Activated CD4-positive, alpha-beta T cell treated with anti-CD3 and anti-CD28 coated beads, Interleukin-2, Interleukin-6, amounts not matched to agents 100 ng/mL and 50 ng/mL, durations not matched to agents 16 hours and 8 hours (primary cell): ENCODE results near the gene HBG1.
"Not testable (repeated sequence)": the region's sequence is repeated elsewhere in the genome, so short reads cannot be mapped to it uniquely, and the experiment has no call there.

Source experiments
- DNase-seq: peaks from one replicate; pipeline ENCODE4 v3.0.0-alpha.2; 2020

The HBG1 gene

DNA sequence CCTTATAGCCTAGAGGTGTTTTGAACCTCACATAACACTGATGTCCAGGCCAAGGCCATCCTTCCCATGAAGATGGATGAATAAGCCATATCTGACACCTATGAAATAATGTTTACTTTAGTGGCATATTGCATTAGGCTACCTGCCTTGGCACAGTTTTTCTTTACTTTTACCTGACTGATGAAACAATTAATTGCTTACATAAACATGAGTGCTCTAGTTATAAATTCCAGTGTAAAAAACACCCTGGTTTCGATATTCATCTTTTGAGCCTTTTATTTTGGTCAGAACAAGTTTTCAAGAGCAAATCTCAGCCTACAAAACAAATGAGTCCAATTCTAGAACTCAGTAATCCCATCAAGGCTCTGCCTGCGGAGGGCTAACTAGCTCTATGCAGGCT lies 27.0 kb upstream of the HBG1 start:
- no peak for DNase-seq

DNA sequence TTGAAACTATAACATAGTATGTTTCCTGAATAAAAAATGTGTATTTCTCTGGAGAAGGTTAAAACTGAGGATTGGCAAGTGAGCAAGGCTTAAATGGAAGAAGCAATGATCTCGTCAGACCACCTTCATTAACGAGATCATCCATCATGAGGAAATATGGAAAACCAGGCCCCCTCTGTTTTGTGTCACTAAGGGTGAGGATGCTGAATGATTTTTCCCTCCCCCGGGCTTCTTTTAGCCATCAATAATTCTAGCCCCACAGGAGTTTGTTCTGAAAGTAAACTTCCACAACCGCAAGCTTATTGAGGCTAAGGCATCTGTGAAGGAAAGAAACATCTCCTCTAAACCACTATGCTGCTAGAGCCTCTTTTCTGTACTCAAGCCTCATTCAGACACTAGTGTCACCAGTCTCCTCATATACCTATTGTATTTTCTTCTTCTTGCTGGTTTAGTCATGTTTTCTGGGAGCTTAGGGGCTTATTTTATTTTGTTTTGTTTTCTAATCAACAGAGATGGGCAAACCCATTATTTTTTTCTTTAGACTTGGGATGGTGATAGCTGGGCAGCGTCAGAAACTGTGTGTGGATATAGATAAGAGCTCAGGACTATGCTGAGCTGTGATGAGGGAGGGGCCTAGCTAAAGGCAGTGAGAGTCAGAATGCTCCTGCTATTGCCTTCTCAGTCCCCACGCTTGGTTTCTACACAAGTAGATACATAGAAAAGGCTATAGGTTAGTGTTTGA lies 25.9 kb upstream of the HBG1 start:
- no peak for DNase-seq

DNA sequence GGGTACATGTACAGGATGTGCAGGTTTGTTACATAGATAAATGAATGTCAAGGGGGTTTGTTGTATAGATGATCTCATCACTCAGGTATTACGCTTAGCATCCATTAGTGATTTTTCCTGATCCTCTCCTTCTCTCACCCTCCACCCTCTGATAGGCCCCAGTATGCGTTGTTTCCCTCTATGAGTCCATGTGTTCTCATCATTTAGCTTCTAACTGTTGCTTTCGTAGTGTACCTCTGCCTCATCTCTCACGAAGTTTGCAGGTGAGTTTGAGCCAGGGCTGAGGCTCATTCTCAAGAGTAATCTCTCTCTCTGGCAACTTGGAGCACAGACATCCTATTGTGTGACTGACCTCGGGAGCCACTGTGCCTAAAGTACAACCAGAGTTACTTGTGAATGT lies 24.7 kb upstream of the HBG1 start:
- no peak for DNase-seq

DNA sequence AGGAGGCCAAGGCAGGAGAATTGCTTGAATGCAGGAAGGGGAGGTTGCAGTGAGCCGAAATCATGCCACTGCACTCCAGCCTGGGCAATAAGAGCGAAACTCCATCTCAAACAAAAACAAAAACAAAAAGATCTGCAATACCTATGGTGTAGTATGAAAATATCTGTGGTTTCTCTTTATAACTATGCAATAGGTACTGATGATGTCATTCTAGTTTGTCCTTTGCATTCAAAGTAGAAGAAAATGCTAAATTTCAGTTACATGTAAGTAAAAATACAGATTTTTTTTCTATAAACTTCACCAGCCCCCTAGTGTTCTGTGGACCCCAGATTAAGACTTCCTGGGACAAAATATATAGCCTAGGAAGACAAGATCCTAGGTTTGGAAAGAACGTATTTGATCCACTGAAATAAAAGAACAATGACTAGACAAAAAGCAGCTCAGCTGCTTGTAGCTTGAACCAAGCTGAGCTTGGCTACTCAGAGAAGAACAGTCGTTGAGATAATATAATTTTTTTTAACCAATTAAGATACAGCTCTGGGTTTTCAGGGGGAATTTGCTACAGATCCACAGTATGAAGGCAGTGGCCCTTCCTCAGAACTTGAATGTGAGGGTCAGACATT lies 22.8 kb upstream of the HBG1 start:
- DNase-seq = no peak

DNA sequence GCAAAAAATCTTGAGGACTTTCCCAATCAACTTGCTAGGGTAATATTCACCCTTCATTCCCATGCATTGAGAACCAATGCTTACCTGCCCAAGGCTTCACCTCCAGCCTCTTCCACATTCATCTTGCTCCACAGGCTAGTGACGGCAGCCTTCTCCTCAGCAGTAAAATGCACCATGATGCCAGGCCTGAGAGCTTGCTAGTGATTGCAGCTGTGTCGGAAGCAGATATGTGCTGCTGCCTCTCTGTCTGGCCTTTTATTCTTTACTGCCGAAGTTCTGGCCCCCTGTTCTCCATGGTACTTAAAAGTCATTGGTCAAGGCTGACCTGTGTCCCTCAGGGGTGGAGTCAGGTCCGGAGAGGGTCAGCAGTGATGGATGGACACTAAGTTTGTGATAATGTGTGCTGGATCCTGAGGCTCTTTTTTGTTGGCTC lies 20.1 kb upstream of the HBG1 start, which contains the start of gene HBE1:
Gene HBE1 (minus strand): TSS at position 231 of the 433 bp plus-strand sequence. CDS start 55 bp downstream, at position 176.
- no peak for DNase-seq

DNA sequence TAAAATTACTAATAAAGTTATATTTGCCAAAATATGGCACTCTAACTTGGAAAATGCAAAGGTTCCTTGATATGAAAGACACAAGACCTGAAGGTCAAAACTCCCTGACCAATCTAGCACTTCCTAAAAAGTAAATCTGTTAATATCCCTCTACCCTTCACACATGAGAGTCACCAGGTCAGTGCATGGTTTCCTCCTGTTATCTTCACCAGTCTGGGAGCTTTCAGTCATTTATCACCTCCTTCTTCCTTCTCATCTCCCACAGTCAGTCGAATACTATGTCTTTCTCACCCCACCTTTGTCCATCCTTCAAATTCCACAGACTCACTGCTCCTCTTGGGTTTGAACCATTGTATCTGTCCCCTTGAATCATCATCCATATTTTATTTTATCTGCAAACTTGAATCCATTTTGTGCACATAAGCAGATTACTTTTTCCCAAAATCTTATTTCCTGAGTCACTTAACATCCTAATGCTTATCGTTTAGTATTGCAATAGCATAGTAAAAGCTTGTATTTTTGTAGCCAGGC lies 17.4 kb upstream of the HBG1 start:
- DNase-seq = no peak

DNA sequence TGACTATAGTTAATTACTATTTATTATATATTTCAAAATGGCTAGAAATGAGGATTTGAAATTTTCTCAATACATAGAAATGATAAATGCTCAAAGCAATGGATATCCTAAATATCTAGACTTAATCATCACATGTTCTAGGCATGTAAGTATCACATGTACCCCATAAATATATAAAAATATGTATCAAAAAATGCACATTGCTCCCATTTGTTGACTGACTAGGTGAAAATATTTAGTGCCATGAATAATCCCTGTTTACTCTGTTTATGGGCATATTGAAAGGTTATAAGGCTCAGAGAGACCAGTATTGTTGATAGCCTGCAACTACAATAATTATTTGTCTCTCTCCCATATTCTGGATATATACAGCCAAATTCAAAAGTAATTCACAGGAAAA lies 17.0 kb upstream of the HBG1 start:
- DNase-seq = no peak

DNA sequence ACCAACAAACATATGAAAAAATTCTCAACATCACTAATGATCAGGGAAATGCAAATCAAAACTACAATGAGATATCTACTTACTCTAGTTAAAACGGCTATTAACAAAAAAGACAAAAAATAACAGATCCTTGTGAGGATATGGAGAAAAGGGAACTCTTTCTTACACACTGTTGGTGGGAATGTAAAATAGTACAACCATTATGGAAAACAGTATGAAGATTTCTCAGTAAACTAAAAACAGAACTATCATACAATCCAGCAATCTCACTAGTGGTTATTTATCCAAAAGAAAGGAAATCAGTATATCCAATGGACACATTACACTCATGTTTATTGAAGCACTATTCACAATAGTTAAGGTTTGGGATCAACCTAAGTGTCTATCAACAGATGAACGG lies 16.2 kb upstream of the HBG1 start:
- DNase-seq = no peak

DNA sequence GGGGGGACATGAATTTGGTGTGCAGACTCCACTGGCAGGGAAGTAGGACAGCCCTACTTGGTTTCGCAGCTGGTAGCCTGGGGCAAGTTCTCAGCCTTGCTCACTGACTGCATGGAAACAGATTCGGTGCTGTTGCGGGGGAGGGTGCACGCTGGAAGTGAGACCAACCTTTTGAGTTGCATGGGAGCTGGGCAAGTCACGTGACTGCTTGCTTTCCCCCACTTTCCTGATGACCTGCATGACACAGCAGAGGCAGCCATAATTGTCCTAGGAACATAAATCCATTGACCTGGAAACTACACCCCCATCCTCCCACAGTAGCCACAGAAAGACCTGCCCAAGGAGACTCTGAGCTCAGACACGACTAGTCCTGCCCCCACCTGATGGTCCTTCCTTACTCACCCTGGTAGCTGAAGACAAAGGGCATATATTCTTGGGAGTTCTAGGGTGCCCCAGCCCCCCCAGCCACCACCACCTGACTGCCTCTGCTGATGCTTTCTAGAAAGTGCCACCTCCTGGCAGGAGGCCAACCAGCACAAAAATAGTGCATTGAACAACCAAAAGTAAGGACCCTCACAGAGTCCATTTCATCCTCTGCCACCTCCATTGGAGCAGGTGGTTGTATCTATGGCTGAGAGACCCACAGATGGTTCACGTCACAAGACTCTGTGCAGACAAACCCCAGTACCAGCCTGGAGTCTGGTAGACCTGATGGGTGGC lies 9.0 kb upstream of the HBG1 start:
- no peak for DNase-seq

DNA sequence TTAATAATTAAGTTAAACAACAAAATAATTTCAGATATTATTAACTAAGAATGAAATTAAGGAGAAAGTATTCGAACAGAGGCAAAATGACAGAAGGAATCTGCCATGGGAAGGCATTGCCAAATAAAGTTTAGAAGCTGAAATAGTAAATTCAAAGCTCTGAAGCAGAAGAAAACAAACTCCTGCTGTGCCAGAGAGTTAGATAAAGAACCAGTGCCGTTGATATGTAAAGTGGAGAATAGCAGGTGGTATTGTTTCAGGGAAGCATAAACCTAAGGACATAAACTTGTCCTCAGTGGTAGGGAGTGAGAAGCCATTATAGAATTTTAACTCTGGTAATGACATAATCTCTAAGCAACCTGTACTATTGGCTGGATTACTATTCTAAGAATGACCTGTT lies 7.6 kb upstream of the HBG1 start:
- no peak for DNase-seq

DNA sequence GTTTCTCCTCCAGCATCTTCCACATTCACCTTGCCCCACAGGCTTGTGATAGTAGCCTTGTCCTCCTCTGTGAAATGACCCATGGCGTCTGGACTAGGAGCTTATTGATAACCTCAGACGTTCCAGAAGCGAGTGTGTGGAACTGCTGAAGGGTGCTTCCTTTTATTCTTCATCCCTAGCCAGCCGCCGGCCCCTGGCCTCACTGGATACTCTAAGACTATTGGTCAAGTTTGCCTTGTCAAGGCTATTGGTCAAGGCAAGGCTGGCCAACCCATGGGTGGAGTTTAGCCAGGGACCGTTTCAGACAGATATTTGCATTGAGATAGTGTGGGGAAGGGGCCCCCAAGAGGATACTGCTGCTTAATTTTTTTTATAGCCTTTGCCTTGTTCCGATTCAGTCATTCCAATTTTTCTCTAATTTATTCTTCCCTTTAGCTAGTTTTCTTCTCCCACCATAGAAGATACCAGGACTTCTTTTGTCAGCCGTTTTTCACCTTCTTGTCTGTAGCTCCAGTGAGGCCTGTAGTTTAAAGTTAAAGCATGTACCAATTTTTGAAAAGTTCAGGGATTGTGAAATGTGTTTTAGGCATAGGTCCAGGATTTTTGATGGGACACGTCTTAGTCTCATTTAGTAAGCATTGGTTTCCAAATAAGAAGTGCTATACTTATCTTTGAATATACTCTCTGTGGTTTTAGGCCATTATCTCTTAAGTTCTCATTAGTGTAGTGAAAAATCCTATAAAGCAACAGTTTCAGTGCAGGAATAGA lies 5.2 kb upstream of the HBG1 start, which contains the start of gene HBG2:
Gene HBG2 (minus strand): TSS at position 136 of the 768 bp plus-strand sequence. CDS start 53 bp downstream, at position 83.
- not testable (repeated sequence) for DNase-seq

DNA sequence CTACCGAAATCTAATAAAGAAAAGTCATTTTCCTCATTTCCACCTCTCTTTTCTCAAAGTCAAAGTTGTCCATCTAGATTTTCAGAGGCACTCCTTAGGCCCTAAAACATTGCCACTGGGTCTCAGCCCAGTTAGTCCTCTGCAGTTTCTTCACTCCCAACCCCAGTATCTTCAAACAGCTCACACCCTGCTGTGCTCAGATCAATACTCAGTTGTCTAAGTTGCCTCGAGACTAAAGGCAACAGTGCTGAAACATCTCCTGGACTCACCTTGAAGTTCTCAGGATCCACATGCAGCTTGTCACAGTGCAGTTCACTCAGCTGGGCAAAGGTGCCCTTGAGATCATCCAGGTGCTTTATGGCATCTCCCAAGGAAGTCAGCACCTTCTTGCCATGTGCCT lies 4.4 kb upstream of the HBG1 start:
- DNase-seq = not testable (repeated sequence)

DNA sequence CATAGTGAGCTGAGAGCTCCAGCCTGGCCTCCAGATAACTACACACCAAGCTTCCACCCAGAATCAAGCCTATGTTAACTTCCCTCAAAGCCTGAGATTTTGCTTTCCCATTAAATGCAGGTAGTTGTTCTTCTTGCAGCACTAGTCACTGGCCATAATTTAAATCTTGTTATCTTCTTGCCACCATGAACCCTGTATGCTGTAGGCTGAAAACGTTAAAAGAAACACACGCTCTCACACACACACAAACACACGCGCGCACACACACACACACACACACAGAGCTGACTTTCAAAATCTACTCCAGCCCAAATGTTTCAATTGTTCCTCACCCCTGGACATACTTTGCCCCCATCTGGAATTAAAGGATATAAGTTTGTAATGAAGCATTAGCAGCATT lies 3.8 kb upstream of the HBG1 start:
- DNase-seq = not testable (repeated sequence)

DNA sequence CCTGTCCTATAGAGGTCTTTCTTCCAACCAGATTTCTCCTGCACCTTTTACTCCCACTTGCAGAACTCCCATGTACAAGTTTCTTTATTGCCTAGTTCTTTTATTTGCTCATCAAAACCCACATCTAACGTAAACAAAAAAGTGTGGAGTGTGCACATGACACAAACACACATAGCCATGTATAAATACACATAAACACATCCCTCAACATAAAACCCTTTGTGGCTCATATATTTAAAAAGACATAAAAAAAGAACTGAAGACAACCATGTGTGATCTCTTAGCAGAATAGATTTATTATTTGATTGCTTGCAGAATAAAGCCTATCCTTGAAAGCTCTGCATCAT lies 3.2 kb upstream of the HBG1 start:
- no peak for DNase-seq

DNA sequence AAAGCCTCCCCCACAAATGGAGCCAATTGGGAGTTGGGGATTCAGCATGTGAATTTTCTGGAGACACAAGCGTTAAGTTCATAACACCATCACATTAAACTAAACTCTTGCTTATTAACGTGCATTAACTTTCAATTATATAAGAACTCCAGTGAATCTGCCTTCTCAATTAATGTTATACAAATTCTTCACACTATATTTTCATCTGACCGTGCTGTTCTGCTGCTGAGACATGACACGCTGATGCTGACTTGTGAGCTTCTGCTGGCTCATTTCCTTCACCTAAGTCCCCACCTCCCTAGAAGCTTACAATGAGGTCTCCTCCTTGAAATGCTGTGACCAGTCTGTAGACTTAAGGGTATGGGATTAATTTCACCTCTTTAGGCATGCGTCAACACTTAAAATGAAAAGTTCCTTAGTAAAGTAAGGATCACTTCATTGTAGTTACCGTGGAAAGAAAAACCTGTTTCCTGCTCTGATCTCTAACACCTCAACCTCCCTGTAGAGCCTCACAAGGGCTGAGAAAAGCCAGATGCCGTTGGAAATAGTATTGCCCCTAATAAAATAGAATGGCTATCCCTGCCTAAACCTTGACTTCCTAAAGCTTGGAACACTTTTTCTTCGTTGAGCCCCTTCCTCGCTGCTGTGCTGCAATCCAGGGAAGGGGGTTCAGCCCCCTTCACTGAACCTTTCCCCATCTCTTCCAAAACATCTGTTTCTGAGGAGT lies 2.7 kb upstream of the HBG1 start:
- DNase-seq = no peak

DNA sequence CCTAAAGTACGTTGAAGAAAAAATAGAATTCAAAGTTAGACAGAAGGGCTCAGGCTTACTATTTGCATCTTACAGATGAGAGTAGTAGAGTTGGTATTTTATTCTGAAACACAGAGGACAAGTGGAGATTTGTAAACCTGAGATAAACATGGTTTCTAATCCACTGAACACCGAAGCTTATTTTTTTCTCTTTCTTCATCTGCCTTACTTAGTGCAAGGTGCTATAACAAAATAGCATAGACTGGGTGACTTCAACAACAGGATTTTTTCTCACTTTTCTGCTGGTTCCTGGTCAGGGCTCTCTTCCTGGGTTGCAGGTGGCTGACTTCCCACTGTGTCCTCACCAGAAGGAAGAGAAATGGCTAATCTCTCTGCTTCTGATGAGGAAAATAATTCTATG lies 2.1 kb upstream of the HBG1 start:
- DNase-seq = no peak

DNA sequence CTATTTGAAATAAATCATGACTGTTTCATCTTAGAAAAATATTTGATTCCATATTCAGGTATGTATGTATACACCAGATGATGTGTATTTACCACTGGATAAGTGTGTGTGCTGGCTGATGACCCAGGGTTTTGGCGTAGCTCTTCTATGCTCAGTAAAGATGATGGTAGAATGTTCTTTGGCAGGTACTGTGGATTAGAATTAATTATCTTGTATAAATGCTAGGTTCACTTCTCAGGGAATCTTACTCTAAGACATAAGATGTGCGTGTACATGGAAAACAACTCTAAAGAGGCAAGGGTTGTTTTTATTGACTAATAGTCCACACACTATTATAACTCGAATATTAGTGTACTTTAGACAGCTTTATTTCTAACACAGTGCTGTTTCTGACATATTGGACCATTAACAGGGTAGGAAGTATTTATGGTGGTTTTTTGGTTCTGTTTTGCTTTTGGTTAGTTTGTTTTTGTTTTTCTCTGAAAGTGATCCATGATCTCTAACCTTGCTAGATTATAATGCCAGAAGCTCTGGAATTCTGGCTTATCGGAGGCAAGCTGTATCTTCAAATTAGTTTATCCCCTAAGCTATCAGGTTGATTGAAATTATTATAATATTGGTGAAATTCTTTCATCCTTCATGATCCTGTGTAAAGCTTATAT lies 1.0 kb upstream of the HBG1 start:
- DNase-seq = no peak

DNA sequence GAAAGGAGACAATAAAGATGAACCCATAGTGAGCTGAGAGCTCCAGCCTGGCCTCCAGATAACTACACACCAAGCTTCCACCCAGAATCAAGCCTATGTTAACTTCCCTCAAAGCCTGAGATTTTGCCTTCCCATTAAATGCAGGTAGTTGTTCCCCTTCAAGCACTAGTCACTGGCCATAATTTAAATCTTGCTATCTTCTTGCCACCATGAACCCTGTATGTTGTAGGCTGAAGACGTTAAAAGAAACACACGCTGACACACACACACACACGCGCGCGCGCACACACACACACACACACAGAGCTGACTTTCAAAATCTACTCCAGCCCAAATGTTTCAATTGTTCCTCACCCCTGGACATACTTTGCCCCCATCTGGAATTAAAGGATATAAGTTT lies 1.2 kb downstream of the HBG1 start:
- DNase-seq = not testable (repeated sequence)

DNA sequence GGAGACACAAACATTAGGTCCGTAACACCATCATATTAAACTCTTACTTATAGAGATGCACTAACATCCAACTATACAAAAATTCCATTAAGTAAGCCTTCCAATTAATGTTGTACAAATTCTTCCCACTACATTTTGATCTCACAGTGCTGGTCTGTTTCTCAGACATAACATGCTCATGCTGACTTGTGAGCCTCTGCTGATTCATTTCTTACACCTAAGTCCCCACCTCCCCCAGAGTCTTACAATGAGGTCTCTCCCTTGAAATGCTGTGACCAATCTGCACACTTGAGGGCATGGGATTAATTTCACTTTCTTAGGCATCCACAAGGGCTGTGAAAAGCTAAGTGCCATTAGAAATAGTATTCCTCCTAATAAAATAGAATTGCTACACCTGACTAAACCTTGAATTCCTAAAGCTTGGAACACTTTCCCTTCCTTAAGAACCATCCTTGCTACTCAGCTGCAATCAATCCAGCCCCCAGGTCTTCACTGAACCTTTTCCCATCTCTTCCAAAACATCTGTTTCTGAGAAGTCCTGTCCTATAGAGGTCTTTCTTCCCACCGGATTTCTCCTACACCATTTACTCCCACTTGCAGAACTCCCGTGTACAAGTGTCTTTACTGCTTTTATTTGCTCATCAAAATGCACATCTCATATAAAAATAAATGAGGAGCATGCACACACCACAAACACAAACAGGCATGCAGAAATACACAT lies 2.0 kb downstream of the HBG1 start:
- no peak for DNase-seq

DNA sequence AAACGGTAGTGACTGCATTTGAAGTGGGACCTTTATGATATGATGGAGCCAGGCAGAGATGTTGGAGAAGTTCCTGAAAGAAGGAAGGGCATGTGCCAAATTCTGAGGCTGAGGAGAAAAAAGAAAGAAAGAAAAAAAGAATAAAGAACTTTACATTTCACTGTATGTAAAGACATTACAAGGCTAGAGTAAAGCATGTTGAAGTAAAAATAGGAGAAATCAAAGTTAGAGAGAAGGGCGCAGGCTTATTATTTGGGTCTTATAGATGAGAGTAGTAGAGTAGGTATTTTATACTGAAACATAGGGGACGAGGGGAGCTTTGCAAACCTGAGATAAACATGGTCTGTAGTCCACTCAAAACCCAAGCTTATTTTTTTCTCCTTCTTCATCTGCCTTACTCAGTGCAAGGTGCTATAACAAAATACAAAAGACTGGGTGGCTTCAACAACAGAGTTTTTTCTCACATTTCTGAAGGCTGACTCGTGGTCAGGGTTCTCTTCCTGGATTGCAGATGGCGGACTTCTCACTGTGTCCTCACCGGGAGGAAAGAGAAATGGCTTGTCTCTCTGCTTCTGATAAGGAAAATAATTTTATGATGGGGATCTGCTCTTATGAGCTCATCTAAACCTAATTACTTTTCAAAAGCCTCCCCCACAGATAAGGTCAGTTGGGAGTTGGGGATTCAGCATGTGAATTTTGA lies 2.7 kb downstream of the HBG1 start:
- no peak for DNase-seq
